OCI-LY1 (cell line): ENCODE data around the gene ATP2B2.

Source experiments
- H2AFZ ChIP-seq: fragments of 200-600 bp; sonication (generic), shearing (Covaris generic); 2 replicates; pipeline ENCODE4 v1.6.0; 2014; ENCODE audit warnings: antibody characterized with exemption, mild to moderate bottlenecking, low read length
- H3F3A ChIP-seq: fragments of 200-600 bp; sonication (generic), shearing (Covaris generic); 2 replicates; pipeline ENCODE4 v1.6.0; 2014; ENCODE audit warnings: mild to moderate bottlenecking, antibody characterized with exemption, low read length, moderate library complexity; ENCODE audit not compliant: insufficient read depth
- H3K27ac ChIP-seq: fragments of 200-600 bp; sonication (generic); 2 replicates; pipeline ENCODE4 v1.5.1; 2014; ENCODE audit warnings: low read length, mixed run types, mild to moderate bottlenecking, low read depth; ENCODE audit not compliant: poor library complexity, severe bottlenecking
- H3K27me3 ChIP-seq: fragments of 200-600 bp; sonication (generic); 2 replicates; pipeline ENCODE4 v1.6.0; 2014; ENCODE audit warnings: antibody characterized with exemption, mild to moderate bottlenecking, low read length, moderate library complexity; ENCODE audit not compliant: insufficient read depth
- H3K36me3 ChIP-seq: fragments of 200-600 bp; sonication (generic); 2 replicates; pipeline ENCODE4 v1.6.1; 2014; ENCODE audit warnings: mild to moderate bottlenecking, antibody characterized with exemption, low read length, moderate library complexity, mixed read lengths; ENCODE audit not compliant: insufficient read depth
- H3K4me1 ChIP-seq: fragments of 200-600 bp; sonication (generic); 2 replicates; pipeline ENCODE4 v1.5.1; 2014; ENCODE audit warnings: mild to moderate bottlenecking, low read length, moderate library complexity; ENCODE audit not compliant: insufficient read depth, severe bottlenecking
- H3K4me2 ChIP-seq: fragments of 200-600 bp; sonication (generic), shearing (Covaris generic); 2 replicates; pipeline ENCODE4 v1.6.1; 2014; ENCODE audit warnings: low read length
- H3K4me3 ChIP-seq: fragments of 200-600 bp; sonication (generic); 2 replicates; pipeline ENCODE4 v1.5.1; 2014; ENCODE audit warnings: low read length, low read depth, mild to moderate bottlenecking, mixed read lengths; ENCODE audit not compliant: poor library complexity, severe bottlenecking
- H3K79me2 ChIP-seq: fragments of 200-600 bp; shearing (Covaris generic); 2 replicates; pipeline ENCODE4 v1.6.1; 2016; ENCODE audit warnings: mixed run types, low read length, mixed read lengths; ENCODE audit not compliant: insufficient read depth
- H3K9ac ChIP-seq: fragments of 200-600 bp; sonication (generic), shearing (Covaris generic); 2 replicates; pipeline ENCODE4 v1.6.1; 2014; ENCODE audit warnings: mild to moderate bottlenecking, low read length, mixed read lengths
- H3K9me2 ChIP-seq: fragments of 200-600 bp; sonication (generic), shearing (Covaris generic); 2 replicates; pipeline ENCODE4 v1.6.1; 2014; ENCODE audit warnings: low read depth, mild to moderate bottlenecking, low read length, mixed read lengths
- H3K9me3 ChIP-seq: fragments of 200-600 bp; shearing (Covaris generic); 2 replicates; pipeline ENCODE4 v1.6.1; 2014; ENCODE audit warnings: low read length, mixed read lengths
- H4K20me1 ChIP-seq: fragments of 200-600 bp; sonication (generic), shearing (Covaris generic); 2 replicates; pipeline ENCODE4 v1.6.0; 2016; ENCODE audit warnings: mild to moderate bottlenecking, low read length; ENCODE audit not compliant: insufficient read depth
- EZH2 ChIP-seq: fragments of 200-600 bp; sonication (generic), shearing (Covaris generic); IDR thresholded peaks from 2 replicates; pipeline ENCODE4 v1.8.0; 2017; ENCODE audit warnings: borderline replicate concordance, mixed run types, mild to moderate bottlenecking, antibody characterized with exemption, low read length, moderate library complexity, mixed read lengths
- TF ChIP-seq, protein P1 (sequence below): fragments of 200-600 bp; sonication (generic), shearing (Covaris generic); IDR thresholded peaks from 2 replicates; pipeline ENCODE4 v1.5.1; 2017; ENCODE audit warnings: mild to moderate bottlenecking, antibody characterized with exemption, low read length, moderate library complexity, mixed read lengths

Gene ATP2B2

DNA sequence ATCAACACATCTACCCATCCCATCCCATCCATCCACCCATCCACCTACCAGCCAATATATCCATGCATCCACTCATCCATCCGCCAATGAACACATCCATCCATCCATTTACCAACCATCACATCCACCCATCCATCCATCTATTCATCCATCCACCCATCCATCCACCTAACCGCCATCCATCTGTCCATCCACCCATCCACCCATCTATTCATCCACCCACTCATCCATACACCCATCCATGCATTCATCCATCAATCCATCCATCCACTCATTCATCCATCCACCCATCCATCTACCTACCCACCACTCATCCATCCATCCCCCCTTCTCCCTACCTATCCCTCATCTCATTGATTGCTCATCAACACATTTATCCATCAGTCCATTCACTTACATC is 136.9 kb downstream of the ATP2B2 start:
- Histone ChIP-seq H4K20me1 (no peaks in the 10 kb centered on the region), H3K36me3 (no peaks in the 10 kb centered on the region), H3K4me1 (no peaks in the 10 kb centered on the region), H3K9me2 (no peaks in the 10 kb centered on the region), H3K27ac (no peak overlapping the region), H3K4me2 (no peak overlapping the region), H3K79me2 (no peaks in the 10 kb centered on the region), H3K27me3 (peaks cover 5% of the 10 kb centered on the region; the same call in 1 of the 2 replicates), H3F3A (no peaks in the 10 kb centered on the region), H3K9me3 (no peaks in the 10 kb centered on the region), H3K4me3 (no peak overlapping the region), H3K9ac (no peak overlapping the region), H2AFZ (no peak overlapping the region)
- TF ChIP-seq, protein P1, sequence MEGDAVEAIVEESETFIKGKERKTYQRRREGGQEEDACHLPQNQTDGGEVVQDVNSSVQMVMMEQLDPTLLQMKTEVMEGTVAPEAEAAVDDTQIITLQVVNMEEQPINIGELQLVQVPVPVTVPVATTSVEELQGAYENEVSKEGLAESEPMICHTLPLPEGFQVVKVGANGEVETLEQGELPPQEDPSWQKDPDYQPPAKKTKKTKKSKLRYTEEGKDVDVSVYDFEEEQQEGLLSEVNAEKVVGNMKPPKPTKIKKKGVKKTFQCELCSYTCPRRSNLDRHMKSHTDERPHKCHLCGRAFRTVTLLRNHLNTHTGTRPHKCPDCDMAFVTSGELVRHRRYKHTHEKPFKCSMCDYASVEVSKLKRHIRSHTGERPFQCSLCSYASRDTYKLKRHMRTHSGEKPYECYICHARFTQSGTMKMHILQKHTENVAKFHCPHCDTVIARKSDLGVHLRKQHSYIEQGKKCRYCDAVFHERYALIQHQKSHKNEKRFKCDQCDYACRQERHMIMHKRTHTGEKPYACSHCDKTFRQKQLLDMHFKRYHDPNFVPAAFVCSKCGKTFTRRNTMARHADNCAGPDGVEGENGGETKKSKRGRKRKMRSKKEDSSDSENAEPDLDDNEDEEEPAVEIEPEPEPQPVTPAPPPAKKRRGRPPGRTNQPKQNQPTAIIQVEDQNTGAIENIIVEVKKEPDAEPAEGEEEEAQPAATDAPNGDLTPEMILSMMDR: no peak
- TF ChIP-seq EZH2: no peak

DNA sequence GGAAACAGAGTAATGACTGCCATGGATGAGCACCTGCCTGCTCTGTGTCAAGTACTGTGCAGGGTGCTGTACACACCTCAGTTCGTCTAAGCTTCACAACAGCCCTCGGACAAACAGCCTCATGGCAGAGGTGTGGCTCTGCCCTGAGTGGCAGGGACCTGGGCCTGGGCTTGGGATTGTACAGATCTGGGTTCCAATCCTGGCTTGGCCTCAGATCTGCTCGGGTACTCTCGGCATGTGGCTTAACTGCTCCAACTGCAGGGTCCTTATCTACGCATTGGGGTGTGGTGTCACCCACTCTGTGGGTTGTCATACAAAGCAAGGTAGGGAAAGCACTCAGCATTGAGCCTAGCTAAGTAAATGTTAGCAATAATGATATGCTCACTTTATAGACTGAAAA is 137.9 kb downstream of the ATP2B2 start:
- Histone ChIP-seq H3F3A (no peaks in the 10 kb centered on the region), H3K9ac (no peak overlapping the region), H3K4me1 (no peaks in the 10 kb centered on the region), H3K9me3 (no peaks in the 10 kb centered on the region), H3K4me2 (no peak overlapping the region), H4K20me1 (no peaks in the 10 kb centered on the region), H3K79me2 (no peaks in the 10 kb centered on the region), H2AFZ (no peak overlapping the region), H3K27me3 (peaks cover 5% of the 10 kb centered on the region; the same call in 1 of the 2 replicates), H3K36me3 (no peaks in the 10 kb centered on the region), H3K27ac (no peak overlapping the region), H3K9me2 (no peaks in the 10 kb centered on the region), H3K4me3 (no peak overlapping the region)
- no peak for TF ChIP-seq EZH2
- TF ChIP-seq, protein P1: no peak

DNA sequence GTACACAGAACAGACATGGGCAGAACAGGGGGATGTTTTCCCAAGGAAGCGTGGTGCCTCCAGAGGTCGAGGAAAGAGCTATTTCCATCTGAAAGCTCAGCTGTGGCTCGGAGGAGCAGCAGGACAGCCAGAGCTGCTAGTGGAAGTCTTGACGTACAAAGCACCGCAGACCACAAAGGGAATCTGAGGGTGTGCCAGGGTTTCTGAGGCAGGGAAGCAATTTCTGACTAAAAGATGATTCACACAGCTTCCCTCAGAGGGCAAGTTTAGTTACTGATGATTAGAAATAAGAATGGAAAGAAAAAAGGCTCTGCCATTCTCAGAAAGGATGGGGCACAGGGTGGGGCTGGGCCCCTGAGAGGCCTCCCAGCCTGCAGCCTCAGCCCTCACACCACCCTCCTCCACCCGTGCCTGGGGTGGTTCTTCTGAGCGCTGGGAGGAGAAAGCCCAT is 138.7 kb downstream of the ATP2B2 start:
- no peak overlapping the region for H3K27ac ChIP-seq
- no peak overlapping the region for H2AFZ ChIP-seq
- no peak overlapping the region for H3K4me3 ChIP-seq

More for the DNA sequence above, 138.7 kb downstream of the ATP2B2 start:
- Histone ChIP-seq H3K79me2 (no peaks in the 10 kb centered on the region), H4K20me1 (no peaks in the 10 kb centered on the region), H3K36me3 (no peaks in the 10 kb centered on the region), H3F3A (no peaks in the 10 kb centered on the region), H3K4me1 (no peaks in the 10 kb centered on the region), H3K9ac (no peak overlapping the region), H3K9me3 (no peaks in the 10 kb centered on the region), H3K27me3 (peaks cover 5% of the 10 kb centered on the region; the same call in 1 of the 2 replicates), H3K4me2 (no peak overlapping the region), H3K9me2 (no peaks in the 10 kb centered on the region)
- TF ChIP-seq EZH2: no peak
- TF ChIP-seq, protein P1: no peak
